MV-4-11 (cell line): ENCODE measurements around the gene CPA4.
"Not testable (repeated sequence)": the region's sequence is repeated elsewhere in the genome, so short reads cannot be mapped to it uniquely, and the experiment has no call there.

Source experiments
- DNase-seq: peaks from one replicate; lab custom pipeline; 2025; lab: John Stamatoyannopoulos, UW

CPA4 gene

GRCh38 chr7:130301501-130302020 is 8.6 kb downstream of the CPA4 start:
- DNase-seq = no peak

GRCh38 chr7:130302649-130303048 is 9.7 kb downstream of the CPA4 start:
- DNase-seq = no peak

- no peak for DNase-seq
Observed at GRCh38 chr7:130303127-130303526, 10.2 kb downstream of the CPA4 start.

- DNase-seq = no peak
Observed at GRCh38 chr7:130303551-130303950, 10.6 kb downstream of the CPA4 start.

- no peak for DNase-seq
Observed at GRCh38 chr7:130303982-130304381, 11.0 kb downstream of the CPA4 start.

- no peak for DNase-seq
Observed at GRCh38 chr7:130304878-130305277, 11.9 kb downstream of the CPA4 start.

DNA sequence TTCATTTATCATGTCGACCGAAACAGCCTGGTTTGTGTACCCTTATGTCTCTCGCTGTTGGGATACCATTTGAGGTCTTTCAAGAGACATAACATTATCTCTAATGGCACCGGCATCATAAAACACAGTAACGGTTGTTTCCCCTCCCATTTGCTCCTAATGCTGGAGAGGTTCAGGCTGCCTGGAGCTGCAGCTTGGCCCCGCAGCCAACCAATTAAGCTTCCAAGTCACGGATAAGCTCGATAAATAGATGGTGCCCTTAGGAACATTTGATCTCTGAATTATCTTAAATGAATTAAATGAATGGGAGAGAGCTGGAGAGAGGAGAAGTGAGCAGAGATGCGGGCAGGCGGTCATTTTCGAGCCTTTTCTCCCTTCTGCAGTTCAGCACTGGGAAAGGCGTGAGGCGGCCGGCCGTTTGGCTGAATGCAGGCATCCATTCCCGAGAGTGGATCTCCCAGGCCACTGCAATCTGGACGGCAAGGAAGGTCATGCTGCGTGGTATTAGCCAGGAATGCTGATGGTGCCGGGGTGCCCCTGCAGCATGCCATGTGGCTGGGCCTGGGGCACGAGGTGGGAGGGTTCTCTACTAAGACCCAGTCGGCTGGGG is 12.6 kb downstream of the CPA4 start:
- no peak for DNase-seq

- peak; percentile 83 for DNase-seq
Observed at GRCh38 chr7:130309986-130310385, 17.0 kb downstream of the CPA4 start.

DNA sequence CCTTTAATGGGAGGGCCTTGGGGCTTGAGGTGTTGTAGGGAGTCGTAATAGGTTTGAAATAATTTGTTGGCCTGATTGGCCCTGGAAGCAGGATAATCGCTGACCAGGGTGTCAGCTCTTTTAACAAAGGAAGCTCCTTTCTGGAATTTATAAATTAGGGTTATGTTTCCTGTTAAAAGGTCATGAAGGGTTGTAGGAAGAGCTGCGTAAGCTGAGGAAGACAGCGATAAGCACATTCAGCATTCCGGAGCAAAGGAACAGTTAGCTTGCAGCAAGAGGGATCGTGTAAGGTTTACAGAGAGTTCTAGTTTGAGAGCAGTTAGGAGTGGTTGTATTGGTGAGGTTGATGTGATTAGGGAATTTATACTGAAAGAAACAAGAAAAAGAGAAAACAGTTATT is 21.3 kb downstream of the CPA4 start:
- DNase-seq = no peak

DNA sequence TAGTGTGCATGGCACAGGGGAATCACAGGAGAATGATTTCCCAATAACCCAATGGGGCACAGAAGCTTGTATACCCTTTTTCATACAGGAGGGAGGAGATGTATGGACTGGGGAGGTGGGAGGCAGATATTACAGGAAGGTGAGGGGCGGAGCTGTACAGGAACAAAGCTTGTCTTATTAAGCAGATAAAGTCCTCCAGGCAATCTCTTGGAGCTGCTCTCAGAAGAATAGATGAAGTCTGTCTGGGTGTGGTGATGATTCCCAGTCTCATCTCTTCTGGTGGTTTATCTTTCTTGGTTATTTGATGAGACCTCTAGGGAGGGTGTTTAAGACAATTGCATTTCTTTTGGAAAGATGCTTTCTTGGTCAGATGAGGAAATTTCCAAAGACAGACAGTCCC is 26.6 kb downstream of the CPA4 start:
- no peak for DNase-seq

DNA sequence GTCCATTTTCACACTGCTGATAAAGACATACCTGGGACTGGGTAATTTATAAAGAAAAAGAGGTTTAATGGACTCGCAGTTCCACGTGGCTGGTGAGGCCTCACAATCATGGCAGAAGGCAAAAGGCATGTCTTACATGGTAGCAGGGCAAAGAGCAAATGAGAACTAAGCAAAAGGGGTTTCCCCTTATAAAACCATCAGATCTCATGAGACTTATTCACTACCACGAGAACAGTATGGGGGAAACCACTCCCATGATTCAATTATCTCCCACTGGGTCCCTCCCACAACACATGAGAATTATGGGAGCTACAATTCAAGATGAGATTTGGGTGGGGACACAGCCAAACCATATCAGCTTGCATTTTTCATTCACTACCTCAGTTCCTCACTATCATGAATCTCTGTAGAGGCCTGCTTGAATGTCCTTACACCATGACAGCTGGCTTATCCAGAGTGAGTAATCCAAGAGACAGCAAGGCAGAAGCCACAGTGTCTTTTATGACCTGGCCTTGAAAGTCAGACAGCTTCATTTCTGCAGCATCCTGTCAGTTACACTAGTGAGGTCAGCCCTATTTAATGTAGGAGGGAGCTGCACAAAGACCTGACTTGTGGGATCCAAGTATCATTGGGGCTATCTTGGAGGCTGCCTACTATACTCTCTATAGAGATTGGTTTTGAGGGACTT is 28.7 kb downstream of the CPA4 start:
- not testable (repeated sequence) for DNase-seq

GRCh38 chr7:130322615-130323014 is 29.7 kb downstream of the CPA4 start:
- DNase-seq = no peak

DNA sequence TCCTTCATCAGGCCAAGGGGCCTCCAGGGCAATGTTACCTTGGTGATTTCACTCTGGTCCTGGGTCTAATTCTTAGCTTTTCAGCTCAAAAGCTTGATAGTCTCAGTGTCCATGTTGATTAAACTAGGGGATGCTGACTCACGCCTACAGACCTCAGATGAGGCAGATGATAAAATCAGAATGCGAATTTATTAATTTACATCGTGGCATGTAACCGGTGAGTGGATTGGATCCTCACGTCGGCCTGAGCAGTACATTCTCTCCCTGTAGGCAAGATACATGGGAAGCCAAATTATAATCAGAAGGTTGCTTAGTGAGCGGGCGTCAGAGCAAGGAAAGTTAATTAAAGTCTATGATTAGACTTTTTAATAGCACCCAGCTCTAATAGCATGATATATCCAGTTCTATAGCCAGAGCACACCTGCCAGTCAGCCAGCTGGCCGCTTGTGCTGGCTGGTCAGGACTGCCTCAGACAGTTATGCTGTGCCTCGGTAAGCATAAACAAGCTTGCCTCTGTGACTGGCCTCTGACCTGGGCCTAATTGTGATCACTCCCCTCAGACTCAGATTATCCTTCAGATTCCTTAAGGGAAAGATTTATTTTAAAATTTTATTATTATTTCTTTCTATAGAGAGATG is 31.5 kb downstream of the CPA4 start:
- no peak for DNase-seq

DNA sequence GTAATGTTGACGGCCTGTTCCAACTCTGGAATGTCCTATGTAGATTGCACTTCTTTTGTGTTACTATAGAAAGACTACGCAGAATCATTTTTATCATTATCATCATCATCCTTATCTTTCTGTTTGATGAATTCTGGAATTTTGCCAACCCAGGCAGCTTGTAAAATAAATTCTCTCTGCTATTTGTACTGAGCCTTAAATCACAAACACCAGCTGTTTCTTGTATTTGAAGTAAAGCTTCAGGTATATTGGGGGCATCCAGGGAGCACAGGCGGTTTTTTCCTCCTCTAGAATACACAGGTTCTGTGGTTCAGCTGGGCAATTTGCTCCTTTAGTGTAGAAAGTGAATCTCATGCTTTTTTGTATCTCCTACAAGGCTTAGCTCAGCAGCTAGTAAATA is 36.7 kb downstream of the CPA4 start:
- no peak for DNase-seq

DNA sequence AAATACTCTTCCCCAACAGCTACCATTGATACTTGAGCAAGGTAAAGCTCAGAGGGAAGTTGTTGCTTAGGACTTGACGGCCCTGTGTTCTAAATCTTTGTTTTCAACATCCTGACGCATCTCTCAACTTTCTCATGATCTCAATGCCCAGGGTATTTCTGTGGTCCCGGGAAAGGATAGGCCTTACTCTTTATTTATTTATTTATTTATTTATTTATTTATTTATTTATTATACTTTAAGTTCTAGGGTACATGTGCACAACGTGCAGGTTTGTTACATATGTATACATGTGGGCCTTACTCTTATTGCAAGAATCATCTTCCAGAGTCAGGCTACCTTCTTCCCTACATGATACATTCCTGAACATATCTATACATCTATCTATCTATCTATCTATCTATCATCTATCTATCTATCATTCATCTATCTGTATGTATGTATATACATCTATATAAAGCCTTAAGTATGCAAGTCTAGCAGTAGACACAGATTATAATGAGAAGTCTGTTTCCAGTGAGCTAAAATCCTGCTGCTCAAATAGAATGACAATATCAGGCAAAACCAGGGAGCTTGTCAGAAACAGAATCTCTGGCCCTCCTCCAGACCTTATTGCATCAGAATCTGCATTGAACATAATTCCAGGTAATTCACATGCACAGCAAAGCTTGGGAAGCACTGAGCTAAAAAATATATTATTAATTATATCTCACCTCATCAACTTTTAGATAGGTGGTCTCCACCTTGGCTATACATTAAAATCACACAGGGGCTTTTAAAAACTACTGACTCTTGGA is 39.5 kb downstream of the CPA4 start:
- no peak for DNase-seq

DNA sequence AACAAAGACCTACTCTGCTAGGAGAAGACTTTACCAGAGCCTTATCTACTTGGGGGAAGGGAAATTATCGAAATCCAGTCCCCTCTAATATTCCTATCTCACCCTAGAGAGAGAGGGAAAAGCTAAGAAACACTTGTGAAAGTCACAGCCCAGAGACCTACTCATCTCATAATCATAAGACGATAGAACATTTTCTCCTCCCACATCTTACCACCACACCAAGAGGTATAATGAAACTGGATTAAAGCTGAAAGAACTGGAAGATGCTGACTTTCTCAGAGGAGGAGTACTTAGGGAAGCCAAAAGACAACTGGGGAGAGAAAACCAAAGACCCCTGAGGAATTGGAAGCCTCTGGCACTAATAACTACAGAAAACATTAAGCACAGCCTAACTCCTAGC is 40.9 kb downstream of the CPA4 start:
- DNase-seq = no peak

GRCh38 chr7:130334274-130334673 is 41.3 kb downstream of the CPA4 start:
- DNase-seq = no peak

- no peak for DNase-seq
Observed at GRCh38 chr7:130337410-130337971, 44.5 kb downstream of the CPA4 start.

- no peak for DNase-seq
Observed at GRCh38 chr7:130338233-130338632, 45.3 kb downstream of the CPA4 start.

DNA sequence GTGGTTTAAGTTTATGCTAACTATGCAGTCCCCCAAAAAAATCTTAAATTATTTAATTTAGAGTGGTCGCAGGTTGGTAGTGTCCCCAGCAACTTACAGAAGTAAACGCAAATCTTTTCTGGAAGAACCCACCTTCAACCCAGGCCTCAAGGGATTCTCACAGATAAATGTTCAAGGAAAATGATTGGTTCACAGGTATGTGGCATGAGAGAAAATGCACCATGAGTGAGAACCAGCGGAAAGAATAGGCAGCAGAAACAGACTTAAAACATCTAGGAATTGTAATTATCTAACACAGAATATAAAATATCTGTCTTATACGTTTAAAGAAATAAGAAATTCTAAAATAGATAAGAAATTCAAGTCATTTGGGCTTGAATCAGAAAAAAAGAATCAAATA is 48.9 kb downstream of the CPA4 start:
- DNase-seq = no peak

DNA sequence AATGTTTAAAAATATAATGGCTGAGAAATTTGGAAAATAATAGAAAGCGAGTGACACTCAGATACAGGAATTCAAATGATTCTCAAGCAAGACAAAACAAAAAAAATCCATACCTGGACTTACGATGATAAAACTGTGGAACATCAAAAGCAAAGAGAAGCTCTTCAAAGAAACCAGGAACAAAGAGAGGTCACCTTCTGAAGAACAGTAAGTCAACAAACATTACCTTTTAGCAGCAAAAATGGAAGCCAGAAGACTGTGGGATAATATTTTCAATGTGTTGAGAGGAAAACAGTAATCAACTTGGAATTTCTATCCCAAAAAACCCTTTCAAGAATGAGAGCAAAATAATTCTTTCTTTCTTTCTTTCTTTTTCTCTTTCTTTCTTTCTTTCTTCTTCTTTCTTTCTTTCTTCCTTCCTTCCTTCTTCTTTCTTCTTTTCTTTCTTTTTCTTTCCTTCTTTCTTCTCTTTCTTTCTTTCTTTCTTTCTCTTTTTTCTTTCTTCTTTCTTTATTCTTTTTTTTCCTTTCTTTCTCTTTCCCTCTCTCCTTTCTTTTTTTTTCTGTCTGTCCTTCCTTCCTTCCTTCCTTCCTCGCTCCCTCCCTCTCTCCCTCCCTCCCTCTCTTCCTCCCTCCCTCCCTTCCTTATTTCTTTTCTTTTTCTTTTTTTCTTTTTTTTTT is 49.9 kb downstream of the CPA4 start:
- no peak for DNase-seq
